ENCODE measurements around the gene PI4KA. TPM values are rescaled to one million over a fixed set of nuclear protein-coding genes. Genes with fewer than 3 reads are reported as not detected.

Gene PI4KA
- total RNA-seq, 2 experiments from 2014 or later: 46.9 to 95.7 TPM

- ChIA-PET CTCF (ENCODE audit: unreplicated experiment) (no interaction called here), POLR2A (no interaction called here)
- H3K79me2 ChIP-seq (ENCODE audit: insufficient read depth, low read depth, low read length): no peaks in the 10 kb centered on the region
- H4K20me1 ChIP-seq (ENCODE audit: insufficient read depth, low read length): no peaks in the 10 kb centered on the region
- H3K9me3 ChIP-seq (ENCODE audit: low read length): no peaks in the 10 kb centered on the region
- DNase-seq (ENCODE audit: low spot score): no peak
- no peaks in the 10 kb centered on the region for H3K36me3 ChIP-seq (ENCODE audit: insufficient read depth, low read length)
- intact Hi-C loops (cut with micrococcal nuclease; ENCODE audit: unreplicated experiment): no loop called here
- H3K9me2 ChIP-seq (ENCODE audit: insufficient read depth, low read length): no peaks in the 10 kb centered on the region
- BruUV-seq (replicated peaks): no TSS peak
- no peak overlapping the region for H2AFZ ChIP-seq (ENCODE audit: low read length)
- H3K4me1 ChIP-seq (ENCODE audit: insufficient read depth, low read length, poor library complexity, severe bottlenecking): no peaks in the 10 kb centered on the region
- no peak overlapping the region for H3K4me2 ChIP-seq (ENCODE audit: low read length)
- H3K27ac ChIP-seq (ENCODE audit: low read depth, low read length, poor library complexity, severe bottlenecking): no peak overlapping the region
- no peak overlapping the region for H3K4me3 ChIP-seq (ENCODE audit: low read depth, low read length, poor library complexity, severe bottlenecking)
- TF ChIP-seq EZH2phosphoT487 (IDR thresholded peaks at IDR 0.05; ENCODE audit: borderline replicate concordance, low read depth, low read length): no peak
- TF ChIP-seq CTCF (conservative IDR thresholded peaks at IDR 0.05; ENCODE audit: low read length): no peak
These were observed 199.4 kb downstream of the PI4KA start for GRCh38 chr22:20659258-20659657.

GRCh38 chr22:20658433-20659222, 200.0 kb downstream of the PI4KA start:
- Histone ChIP-seq H3K27ac (ENCODE audit: low read depth, low read length, poor library complexity, severe bottlenecking) (no peak overlapping the region), H3K36me3 (ENCODE audit: insufficient read depth, low read length) (no peaks in the 10 kb centered on the region), H3K9me2 (ENCODE audit: insufficient read depth, low read length) (no peaks in the 10 kb centered on the region), H3K4me3 (ENCODE audit: low read depth, low read length, poor library complexity, severe bottlenecking) (no peak overlapping the region), H3K79me2 (ENCODE audit: insufficient read depth, low read depth, low read length) (no peaks in the 10 kb centered on the region), H4K20me1 (ENCODE audit: insufficient read depth, low read length) (no peaks in the 10 kb centered on the region), H2AFZ (ENCODE audit: low read length) (no peak overlapping the region), H3K9me3 (ENCODE audit: low read length) (no peaks in the 10 kb centered on the region), H3K4me1 (ENCODE audit: insufficient read depth, low read length, poor library complexity, severe bottlenecking) (no peaks in the 10 kb centered on the region), H3K4me2 (ENCODE audit: low read length) (no peak overlapping the region)
- DNase-seq (ENCODE audit: low spot score): no peak
- no TSS peak for BruUV-seq (replicated peaks)
- ChIA-PET POLR2A (no interaction called here), CTCF (ENCODE audit: unreplicated experiment) (no interaction called here)
- TF ChIP-seq CTCF (conservative IDR thresholded peaks at IDR 0.05; ENCODE audit: low read length) (no peak), EZH2phosphoT487 (IDR thresholded peaks at IDR 0.05; ENCODE audit: borderline replicate concordance, low read depth, low read length) (no peak)
- intact Hi-C loops (cut with micrococcal nuclease; ENCODE audit: unreplicated experiment): no loop called here

GRCh38 chr22:20657963-20658362, 200.6 kb downstream of the PI4KA start:
- POLR2A ChIA-PET: no interaction called here
- intact Hi-C loops (cut with micrococcal nuclease; ENCODE audit: unreplicated experiment): no loop called here
- no peaks in the 10 kb centered on the region for H3K79me2 ChIP-seq (ENCODE audit: insufficient read depth, low read depth, low read length)

More at GRCh38 chr22:20657963-20658362, 200.6 kb downstream of the PI4KA start:
- CTCF ChIA-PET (ENCODE audit: unreplicated experiment): no interaction called here
- H3K4me1 ChIP-seq (ENCODE audit: insufficient read depth, low read length, poor library complexity, severe bottlenecking): no peaks in the 10 kb centered on the region
- H3K27ac ChIP-seq (ENCODE audit: low read depth, low read length, poor library complexity, severe bottlenecking): no peak overlapping the region
- H2AFZ ChIP-seq (ENCODE audit: low read length): no peak overlapping the region
- H3K9me3 ChIP-seq (ENCODE audit: low read length): no peaks in the 10 kb centered on the region
- H3K9me2 ChIP-seq (ENCODE audit: insufficient read depth, low read length): no peaks in the 10 kb centered on the region
- BruUV-seq (replicated peaks): no TSS peak
- no peaks in the 10 kb centered on the region for H3K36me3 ChIP-seq (ENCODE audit: insufficient read depth, low read length)
- TF ChIP-seq CTCF (conservative IDR thresholded peaks at IDR 0.05; ENCODE audit: low read length) (no peak), EZH2phosphoT487 (IDR thresholded peaks at IDR 0.05; ENCODE audit: borderline replicate concordance, low read depth, low read length) (no peak)
- H4K20me1 ChIP-seq (ENCODE audit: insufficient read depth, low read length): no peaks in the 10 kb centered on the region
- DNase-seq (ENCODE audit: low spot score): no peak
- H3K4me3 ChIP-seq (ENCODE audit: low read depth, low read length, poor library complexity, severe bottlenecking): no peak overlapping the region
- no peak overlapping the region for H3K4me2 ChIP-seq (ENCODE audit: low read length)

Data from OCI-LY7 (cell line).